Omental fat pad (tissue), 4 donors: ENCODE results near the gene RIMOC1. TPM values are rescaled to one million over a fixed set of nuclear protein-coding genes. Genes with fewer than 3 reads are reported as not detected.

Source experiments
- ATAC-seq: fragments of 150-250 bp; one replicate; pipeline ENCODE4 v1.9.1; 2016; ENCODE audit warnings: mild to moderate bottlenecking, moderate library complexity; ENCODE audit not compliant: low FRiP score
- DNase-seq: peaks from one replicate; pipeline ENCODE4 v3.0.0-alpha.2; 2019; ENCODE audit warnings: low spot score
- CTCF ChIP-seq, 3 donors: fragments of 450-650 bp; IDR thresholded peaks; one replicate each; pipeline ENCODE4 v1.5.1; 2016 to 2017; ENCODE audit warnings: antibody characterized with exemption in 3 of 3, mild to moderate bottlenecking in 3 of 3, moderate library complexity in 2 of 3
- total RNA-seq, 4 donors: library from RNA; depleted of rRNA; stranded (reverse); fragments of >200 nt; gene quantifications; one replicate each; pipeline ENCODE4 v1.1.0, GENCODE V29; 2016

Gene RIMOC1
- total RNA-seq, 4 donors from 2014 or later = 13.5 to 19.4 (median 16.6) TPM

- TF ChIP-seq CTCF (IDR thresholded peaks at IDR 0.05) = no peak
- ATAC-seq = no peak
Observed at GRCh38 chr5:41908374-41909079, 4.4 kb downstream of the RIMOC1 start.

DNA sequence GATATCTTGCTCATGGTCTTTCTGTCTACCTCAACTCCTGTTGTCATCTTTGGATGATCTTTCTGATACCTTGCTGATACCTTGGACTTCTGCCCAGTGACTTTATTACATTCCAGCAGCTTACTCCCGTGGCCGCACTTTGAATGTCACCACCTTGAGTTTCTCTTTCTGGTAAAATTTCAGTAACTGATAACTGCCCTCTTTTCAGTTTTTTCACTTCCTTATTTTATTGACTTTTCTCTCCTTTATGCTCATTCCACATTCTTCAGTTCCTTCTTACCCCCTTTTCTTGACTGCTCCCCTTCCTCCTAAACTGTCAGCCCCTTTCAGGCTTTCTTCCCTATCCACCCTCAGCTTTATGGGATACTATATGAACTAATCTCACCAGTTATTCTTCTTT lies 14.0 kb downstream of the RIMOC1 start:
- ATAC-seq = no peak
- no peak for DNase-seq
- no peak for TF ChIP-seq CTCF (IDR thresholded peaks at IDR 0.05)

More at GRCh38 chr5:41908374-41909079, 4.4 kb downstream of the RIMOC1 start:
- DNase-seq = no peak

- no peak for TF ChIP-seq CTCF (IDR thresholded peaks at IDR 0.05)
Observed at GRCh38 chr5:41921166-41921565, 17.0 kb downstream of the RIMOC1 start.

DNA sequence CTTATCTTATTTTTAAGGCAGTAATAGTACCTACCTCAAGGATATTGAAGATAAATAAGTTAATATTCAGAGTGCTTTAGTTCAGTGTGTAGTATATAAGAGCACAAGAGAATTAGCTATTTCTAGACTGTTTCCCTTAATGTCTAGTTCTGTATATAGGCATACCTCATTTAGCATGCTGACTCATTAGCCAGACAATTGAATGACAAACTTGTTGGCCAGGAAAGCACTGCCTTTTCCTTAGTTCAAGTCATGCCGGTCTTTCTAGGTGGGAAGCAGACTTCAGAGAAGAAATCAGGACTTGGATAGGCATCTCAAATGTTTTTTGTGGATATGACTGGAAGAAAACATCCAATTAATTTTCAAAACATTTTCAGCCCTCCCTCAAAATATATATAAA lies 17.7 kb downstream of the RIMOC1 start:
- DNase-seq (no peak), ATAC-seq (no peak)
- TF ChIP-seq CTCF (IDR thresholded peaks at IDR 0.05) = no peak

More at GRCh38 chr5:41921166-41921565, 17.0 kb downstream of the RIMOC1 start:
- DNase-seq (no peak), ATAC-seq (no peak)

GRCh38 chr5:41924526-41924871 lies 20.4 kb downstream of the RIMOC1 start:
- TF ChIP-seq CTCF (IDR thresholded peaks at IDR 0.05) = no peak
- DNase-seq = no peak
- ATAC-seq = no peak

GRCh38 chr5:41924872-41925554 lies 20.9 kb downstream of the RIMOC1 start, which contains the start of gene FBXO4:
Gene FBXO4, plus strand, starts transcription at chr5:41925281. Its CDS starts 29 bp downstream, at chr5:41925310.
- ATAC-seq (peak; percentile 99), DNase-seq (peak; percentile 34)

More at GRCh38 chr5:41924872-41925554, 20.9 kb downstream of the RIMOC1 start, which contains the start of gene FBXO4:
- TF ChIP-seq CTCF (IDR thresholded peaks at IDR 0.05) = no peak
